ENCODE measurements around the gene HRAS. TPM values are rescaled to one million over a fixed set of nuclear protein-coding genes. Genes with fewer than 3 reads are reported as not detected.
A peak's percentile ranks its signal among the peaks of the same experiment; 100 is the strongest.

The HRAS gene
- total RNA-seq, 1 experiment from 2014 or later = 175 TPM

DNA sequence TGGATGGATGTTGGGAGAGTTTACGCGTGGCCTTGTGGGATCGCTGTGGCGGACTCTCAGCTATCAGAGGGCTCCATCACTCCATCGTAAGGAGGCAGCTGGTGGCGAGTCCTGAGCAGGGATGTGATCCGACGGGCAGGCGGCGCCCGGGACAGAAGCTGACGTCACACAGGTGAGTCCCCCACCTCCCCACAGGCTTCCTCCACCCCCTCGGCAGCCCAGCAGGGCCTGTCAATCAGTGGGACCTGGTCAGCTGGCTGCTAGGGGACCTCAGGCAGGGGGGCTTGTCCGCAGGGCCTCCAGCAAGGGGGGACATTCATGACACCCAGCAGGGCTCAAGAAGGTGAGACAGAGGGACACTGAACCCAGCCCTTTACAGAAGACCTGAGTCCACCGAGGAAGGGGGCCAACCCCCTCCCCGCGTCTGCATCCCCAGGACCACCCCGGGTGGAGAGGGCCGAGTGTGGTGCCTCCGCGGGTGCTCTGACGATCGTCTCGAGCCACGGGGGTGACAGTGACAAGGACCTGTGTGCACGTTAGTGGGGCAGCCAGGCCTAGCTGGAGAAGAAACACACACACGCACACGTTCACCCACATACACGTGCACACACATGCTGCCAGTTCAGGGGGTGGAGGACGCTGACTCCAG is 7.1 kb downstream of the HRAS start:
- no TSS peak for BruUV-seq (replicated peaks)
- DNase-seq (ENCODE audit: low read depth, low spot score) (no peak), ATAC-seq (no peak)
- peaks cover 3% of the 10 kb centered on the region; the same call in 1 of the 2 replicates for H3K4me1 ChIP-seq (ENCODE audit: control insufficient read depth, insufficient read depth, low read length)
- H3K4me3 ChIP-seq (ENCODE audit: low read depth in 2 of 2, low read length in 2 of 2) = no peak overlapping the region
- ChIA-PET POLR2A (no interaction called here), CTCF (no interaction called here)
- intact Hi-C loops (cut with micrococcal nuclease; ENCODE audit: unreplicated experiment) (no loop called here), in situ Hi-C loops (cut with HindIII; ENCODE audit: low pct_unique_long_range_greater_than_20kb, low sequenced_read_pairs) (no loop called here)
- no peaks in the 10 kb centered on the region for H3K9me3 ChIP-seq (ENCODE audit: control insufficient read depth, insufficient read depth, low read depth, low read length)
- H3K27me3 ChIP-seq (ENCODE audit: control insufficient read depth, insufficient read depth, low read length) = no peaks in the 10 kb centered on the region
- H3K36me3 ChIP-seq (ENCODE audit: control insufficient read depth, insufficient read depth, low read length) = peaks cover 1% of the 10 kb centered on the region; the same call in 1 of the 2 replicates
- H3K27ac ChIP-seq (ENCODE audit: low read length) = no peak overlapping the region
- TF ChIP-seq, protein P1, sequence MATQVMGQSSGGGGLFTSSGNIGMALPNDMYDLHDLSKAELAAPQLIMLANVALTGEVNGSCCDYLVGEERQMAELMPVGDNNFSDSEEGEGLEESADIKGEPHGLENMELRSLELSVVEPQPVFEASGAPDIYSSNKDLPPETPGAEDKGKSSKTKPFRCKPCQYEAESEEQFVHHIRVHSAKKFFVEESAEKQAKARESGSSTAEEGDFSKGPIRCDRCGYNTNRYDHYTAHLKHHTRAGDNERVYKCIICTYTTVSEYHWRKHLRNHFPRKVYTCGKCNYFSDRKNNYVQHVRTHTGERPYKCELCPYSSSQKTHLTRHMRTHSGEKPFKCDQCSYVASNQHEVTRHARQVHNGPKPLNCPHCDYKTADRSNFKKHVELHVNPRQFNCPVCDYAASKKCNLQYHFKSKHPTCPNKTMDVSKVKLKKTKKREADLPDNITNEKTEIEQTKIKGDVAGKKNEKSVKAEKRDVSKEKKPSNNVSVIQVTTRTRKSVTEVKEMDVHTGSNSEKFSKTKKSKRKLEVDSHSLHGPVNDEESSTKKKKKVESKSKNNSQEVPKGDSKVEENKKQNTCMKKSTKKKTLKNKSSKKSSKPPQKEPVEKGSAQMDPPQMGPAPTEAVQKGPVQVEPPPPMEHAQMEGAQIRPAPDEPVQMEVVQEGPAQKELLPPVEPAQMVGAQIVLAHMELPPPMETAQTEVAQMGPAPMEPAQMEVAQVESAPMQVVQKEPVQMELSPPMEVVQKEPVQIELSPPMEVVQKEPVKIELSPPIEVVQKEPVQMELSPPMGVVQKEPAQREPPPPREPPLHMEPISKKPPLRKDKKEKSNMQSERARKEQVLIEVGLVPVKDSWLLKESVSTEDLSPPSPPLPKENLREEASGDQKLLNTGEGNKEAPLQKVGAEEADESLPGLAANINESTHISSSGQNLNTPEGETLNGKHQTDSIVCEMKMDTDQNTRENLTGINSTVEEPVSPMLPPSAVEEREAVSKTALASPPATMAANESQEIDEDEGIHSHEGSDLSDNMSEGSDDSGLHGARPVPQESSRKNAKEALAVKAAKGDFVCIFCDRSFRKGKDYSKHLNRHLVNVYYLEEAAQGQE (IDR thresholded peaks at IDR 0.05; ENCODE audit: insufficient read depth in 1 of 2, low read depth in 2 of 2, low read length in 1 of 2) = 0 out of 4 replicates have a peak, but pooled peaks of 1 of the 2 experiments have one; percentile 43
- no peak for TF ChIP-seq TCF7L2 (IDR thresholded peaks at IDR 0.05; ENCODE audit: low read depth, low read length)
- TF ChIP-seq SIN3A (IDR thresholded peaks at IDR 0.05; ENCODE audit: borderline replicate concordance, insufficient read depth, low read depth, low read length) = no peak
- TF ChIP-seq, protein P2, sequence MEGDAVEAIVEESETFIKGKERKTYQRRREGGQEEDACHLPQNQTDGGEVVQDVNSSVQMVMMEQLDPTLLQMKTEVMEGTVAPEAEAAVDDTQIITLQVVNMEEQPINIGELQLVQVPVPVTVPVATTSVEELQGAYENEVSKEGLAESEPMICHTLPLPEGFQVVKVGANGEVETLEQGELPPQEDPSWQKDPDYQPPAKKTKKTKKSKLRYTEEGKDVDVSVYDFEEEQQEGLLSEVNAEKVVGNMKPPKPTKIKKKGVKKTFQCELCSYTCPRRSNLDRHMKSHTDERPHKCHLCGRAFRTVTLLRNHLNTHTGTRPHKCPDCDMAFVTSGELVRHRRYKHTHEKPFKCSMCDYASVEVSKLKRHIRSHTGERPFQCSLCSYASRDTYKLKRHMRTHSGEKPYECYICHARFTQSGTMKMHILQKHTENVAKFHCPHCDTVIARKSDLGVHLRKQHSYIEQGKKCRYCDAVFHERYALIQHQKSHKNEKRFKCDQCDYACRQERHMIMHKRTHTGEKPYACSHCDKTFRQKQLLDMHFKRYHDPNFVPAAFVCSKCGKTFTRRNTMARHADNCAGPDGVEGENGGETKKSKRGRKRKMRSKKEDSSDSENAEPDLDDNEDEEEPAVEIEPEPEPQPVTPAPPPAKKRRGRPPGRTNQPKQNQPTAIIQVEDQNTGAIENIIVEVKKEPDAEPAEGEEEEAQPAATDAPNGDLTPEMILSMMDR (IDR thresholded peaks at IDR 0.05) = no peak
- TF ChIP-seq POLR2AphosphoS5 (IDR thresholded peaks at IDR 0.05; ENCODE audit: low read depth, low read length) = no peak

DNA sequence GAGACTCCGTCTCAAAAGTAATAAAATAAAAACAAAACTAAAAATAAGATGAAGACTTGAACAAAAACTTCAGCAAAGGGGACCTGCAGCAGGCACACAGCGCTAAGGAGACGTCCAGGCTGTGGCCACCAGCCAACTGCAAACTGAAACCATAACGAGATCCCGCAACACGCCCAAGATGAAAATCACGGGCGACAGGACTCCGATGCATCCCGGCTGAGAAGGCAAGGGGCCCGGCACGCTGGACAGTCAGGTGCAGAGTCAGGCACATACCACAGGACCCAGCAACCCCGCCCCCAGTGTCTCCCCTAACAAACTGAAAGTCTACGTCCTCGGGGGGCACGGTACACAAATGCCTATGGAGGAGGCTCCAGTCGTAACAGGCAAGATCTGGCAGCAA is 9.2 kb downstream of the HRAS start:
- no peak overlapping the region for H3K27ac ChIP-seq (ENCODE audit: low read length)
- H3K4me3 ChIP-seq (ENCODE audit: low read depth in 2 of 2, low read length in 2 of 2) = no peak overlapping the region; a peak in 1 of 4 replicates
- intact Hi-C loops (cut with micrococcal nuclease; ENCODE audit: unreplicated experiment) (no loop called here), in situ Hi-C loops (cut with HindIII; ENCODE audit: low pct_unique_long_range_greater_than_20kb, low sequenced_read_pairs) (no loop called here)
- H3K36me3 ChIP-seq (ENCODE audit: control insufficient read depth, insufficient read depth, low read length) = no peaks in the 10 kb centered on the region
- H3K9me3 ChIP-seq (ENCODE audit: control insufficient read depth, insufficient read depth, low read depth, low read length) = no peaks in the 10 kb centered on the region
- no peaks in the 10 kb centered on the region for H3K27me3 ChIP-seq (ENCODE audit: control insufficient read depth, insufficient read depth, low read length)
- CTCF ChIA-PET = no interaction called here
- BruUV-seq (replicated peaks) = no TSS peak
- ATAC-seq (no peak), DNase-seq (ENCODE audit: low read depth, low spot score) (no peak)
- TF ChIP-seq TCF7L2 (IDR thresholded peaks at IDR 0.05; ENCODE audit: low read depth, low read length) = no peak
- TF ChIP-seq, protein P1 (IDR thresholded peaks at IDR 0.05; ENCODE audit: insufficient read depth in 1 of 2, low read depth in 2 of 2, low read length in 1 of 2) = no peak
- TF ChIP-seq POLR2AphosphoS5 (IDR thresholded peaks at IDR 0.05; ENCODE audit: low read depth, low read length) = no peak
- POLR2A ChIA-PET = no interaction called here
- no peaks in the 10 kb centered on the region; the same call in 1 of the 2 replicates for H3K4me1 ChIP-seq (ENCODE audit: control insufficient read depth, insufficient read depth, low read length)

Measured in Panc1 (cell line).